C4-2B (cell line): ENCODE results near the gene FAM9C.

Experiments
- H3K27ac ChIP-seq: fragments of 450-650 bp; 2 replicates; pipeline ENCODE4 v1.5.1; 2017
- CTCF ChIP-seq: fragments of 450-650 bp; conservative IDR thresholded peaks from 2 replicates; pipeline ENCODE4 v1.5.1; 2017; ENCODE audit warnings: mild to moderate bottlenecking
- ZFX ChIP-seq: fragments of 450-650 bp; IDR thresholded peaks from 2 replicates; pipeline ENCODE4 v1.6.1; 2017

Gene FAM9C

GRCh38 chrX:13014111-13015096 is 30.0 kb downstream of the FAM9C start:
- no peak overlapping the region for H3K27ac ChIP-seq
- no peak for TF ChIP-seq ZFX
- TF ChIP-seq CTCF: no peak

- TF ChIP-seq CTCF: no peak
- TF ChIP-seq ZFX: no peak
- no peak overlapping the region for H3K27ac ChIP-seq
Measured at GRCh38 chrX:13013363-13014110, 30.9 kb downstream of the FAM9C start.

GRCh38 chrX:13010546-13010945 is 33.9 kb downstream of the FAM9C start:
- H3K27ac ChIP-seq: no peak overlapping the region
- no peak for TF ChIP-seq CTCF
- TF ChIP-seq ZFX: no peak

- TF ChIP-seq CTCF (no peak), ZFX (no peak)
- no peak overlapping the region for H3K27ac ChIP-seq
Measured at GRCh38 chrX:13009844-13010243, 34.6 kb downstream of the FAM9C start.

- H3K27ac ChIP-seq: no peak overlapping the region
- TF ChIP-seq CTCF: no peak
- no peak for TF ChIP-seq ZFX
Measured at GRCh38 chrX:13009273-13009672, 35.1 kb downstream of the FAM9C start.

- no peak overlapping the region for H3K27ac ChIP-seq
- TF ChIP-seq ZFX: no peak
- TF ChIP-seq CTCF: no peak
Measured at GRCh38 chrX:13008851-13009250, 35.6 kb downstream of the FAM9C start.

GRCh38 chrX:13008189-13008533 is 36.3 kb downstream of the FAM9C start:
- TF ChIP-seq ZFX (no peak), CTCF (no peak)
- H3K27ac ChIP-seq: no peak overlapping the region
